ENCODE results near the gene MFSD12.

GRCh38 chr19:3555653-3556422 is 1.5 kb downstream of the MFSD12 start:
- TF ChIP-seq CTCF (conservative IDR thresholded peaks at IDR 0.05; ENCODE audit: low read depth, low read length) (no peak), EZH2 (IDR thresholded peaks at IDR 0.05; ENCODE audit: borderline replicate concordance, low read depth, low read length, poor library complexity, severe bottlenecking) (no peak)

All from A673 (cell line).